ENCODE data around the gene FSTL5.

DNA sequence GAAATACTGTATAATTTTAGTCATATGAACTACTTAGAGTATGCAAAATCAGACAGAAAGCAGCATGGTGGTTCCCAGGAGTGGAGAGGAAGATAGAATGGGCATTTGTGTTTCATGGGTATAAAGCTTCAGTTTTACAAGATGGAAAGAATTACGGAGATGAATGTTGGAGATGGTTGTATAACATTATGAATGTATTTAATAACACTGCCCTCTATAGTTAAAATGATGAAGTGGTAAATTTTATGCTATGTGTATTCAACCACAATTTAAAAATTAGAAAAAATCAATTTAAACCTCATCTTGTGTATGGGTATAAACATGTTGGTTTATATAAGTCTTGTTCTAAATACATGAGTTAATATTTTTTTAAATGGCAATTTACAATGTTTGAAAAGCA, 521.1 kb downstream of the FSTL5 start:
- no peak for TF ChIP-seq YY1 (IDR thresholded peaks at IDR 0.05; ENCODE audit: insufficient read depth, insufficient read length)
- no peak for TF ChIP-seq ZNF274 (IDR thresholded peaks at IDR 0.05; ENCODE audit: low read depth, low read length)
